Spleen (tissue), 13 donors: ENCODE measurements around the gene VPS52. TPM values are rescaled to one million over a fixed set of nuclear protein-coding genes. Genes with fewer than 3 reads are reported as not detected.

Source experiments
- DNase-seq: peaks from one replicate; pipeline ENCODE4 v3.0.0-alpha.2; 2020
- H3K27ac ChIP-seq, 8 donors: fragments of 200-600 bp; sonication (generic) in 7 of 8; 1 replicate in 4 of 8; 2 replicates in 4 of 8; pipeline versions ENCODE4 v1.5.0 to v1.8.0; 2016 to 2021; ENCODE audit warnings: inconsistent platforms in 4 of 8, mild to moderate bottlenecking in 4 of 8, moderate library complexity in 1 of 8
- H3K27me3 ChIP-seq, 7 donors: fragments of 200-600 bp; sonication (generic) in 6 of 7; replicated peaks in 1 of 7; 1 replicate in 4 of 7; 2 replicates in 3 of 7; pipeline versions ENCODE4 v1.5.0 to v1.8.0; 2016 to 2021; ENCODE audit warnings: inconsistent platforms in 3 of 7, mild to moderate bottlenecking in 1 of 7
- H3K36me3 ChIP-seq, 6 donors: fragments of 200-600 bp; sonication (generic) in 5 of 6; 1 replicate in 4 of 6; 2 replicates in 2 of 6; pipeline versions ENCODE4 v1.5.0 to v1.8.0; 2016 to 2021; ENCODE audit warnings: inconsistent platforms in 2 of 6
- H3K4me1 ChIP-seq, 6 donors: fragments of 200-600 bp; sonication (generic) in 5 of 6; 1 replicate in 3 of 6; 2 replicates in 3 of 6; pipeline versions ENCODE4 v1.5.0 to v1.8.0; 2016 to 2021; ENCODE audit warnings: inconsistent platforms in 3 of 6
- H3K4me3 ChIP-seq, 8 donors: fragments of 200-600 bp; sonication (generic) in 7 of 8; 1 replicate in 4 of 8; 2 replicates in 4 of 8; pipeline versions ENCODE4 v1.5.0 to v1.8.0; 2016 to 2021; ENCODE audit warnings: inconsistent platforms in 4 of 8, mild to moderate bottlenecking in 4 of 8, moderate library complexity in 2 of 8
- H3K9me3 ChIP-seq, 8 donors: fragments of 200-600 bp; sonication (generic) in 7 of 8; 1 replicate in 4 of 8; 2 replicates in 4 of 8; pipeline versions ENCODE4 v1.5.0 to v1.8.0; 2016 to 2021; ENCODE audit warnings: inconsistent platforms in 4 of 8
- CTCF ChIP-seq, 11 experiments: fragments of 200-600 bp in 7 of 11; fragments of 450-650 bp in 4 of 11; sonication (generic) in 4 of 11; IDR thresholded peaks in 8 of 11; conservative IDR thresholded peaks in 3 of 11; 1 replicate in 7 of 11; 2 replicates in 4 of 11; pipeline versions ENCODE4 v1.4.0 to v1.8.0; 2016 to 2021; ENCODE audit warnings: antibody characterized with exemption in 11 of 11, inconsistent platforms in 4 of 11, mild to moderate bottlenecking in 1 of 11
- POLR2A ChIP-seq, 3 donors: fragments of 450-650 bp; IDR thresholded peaks; one replicate each; pipeline ENCODE4 v1.5.1; 2017; ENCODE audit warnings: antibody characterized with exemption in 3 of 3, mild to moderate bottlenecking in 1 of 3
- POLR2AphosphoS5 ChIP-seq, 3 donors: sonication (generic); formaldehyde crosslinking; IDR thresholded peaks; one replicate each; pipeline ENCODE4 v1.5.1; 2017; ENCODE audit warnings: antibody characterized with exemption in 3 of 3
- WGBS, 5 donors: extraction: QIAGEN DNeasy Blood & Tissue Kit in 3 of 5; methylation state at CpG; one replicate each; pipeline versions ENCODE4 v1.1.5 to v1.1.7; 2013 to 2018; 5-methylcytosine and 5-hydroxymethylcytosine counted together
- intact Hi-C: fragments of 100-400 bp; cut with DNase I; formaldehyde crosslinking; loops from one replicate; pipeline ENCODE4 v1.15.0; 2023; ENCODE audit warnings: low total_unique reads
- long read RNA-seq, 2 donors: transcript quantifications; one replicate each; lab custom pipeline, GENCODE V29; 2026
- polyA plus RNA-seq, 3 donors: library from polyadenylated mRNA; stranded (reverse); fragments of 200-250 nt; gene quantifications; one replicate each; pipeline ENCODE4 v1.2.1, GENCODE V29; 2013
- total RNA-seq, 7 donors: library from RNA; depleted of rRNA in 3 of 7; stranded (reverse); fragments of >200 nt in 3 of 7; fragmentation: NEBNext Ultra II Directional in 4 of 7; extraction: Animal tissue kit (Norgen Biotek cat#: 25700) in 4 of 7; gene quantifications; one replicate each; pipeline versions ENCODE4 v1.1.0 to v1.2.1, GENCODE V29; 2016 to 2021
- donor health status: healthy with polysubstance abuse.
- donor health status: DM: no; HTN: no; CAD: no; lungs with moderate emphysema.
- donor health status: DM: no; HTN: no; CAD: no.
- donor health status: Bipolar disorder and iron deficiency.
- donor health status: healthy.
- donor health status: DM: no; HTN: no; CAD: no.
- donor health status: DM: yes; HTN: yes; CAD: no.

The VPS52 gene
- total RNA-seq (10 to 100 TPM; 51.0 to 87.7 (median 59.1) TPM), polyA plus RNA-seq (10 to 100 TPM; 31.7 to 51.0 (median 48.5) TPM)
- long read RNA-seq, donor 1, transcript VPS52-222 (4 exons, 743 nt) = major isoform, 12 of 16 reads
- long read RNA-seq, donor 1, partial matches to known transcripts = 0 of 16 reads
- long read RNA-seq, donor 1, other reads (novel, unspliced or antisense) = 0 of 16 reads
- long read RNA-seq, donor 2, transcript VPS52-212 (20 exons, 2,960 nt) = major isoform, 8 of 12 reads
- long read RNA-seq, donor 2, partial matches to known transcripts = 0 of 12 reads
- long read RNA-seq, donor 2, other reads (novel, unspliced or antisense) = 0 of 12 reads

GRCh38 chr6:33271468-33272274 lies at the start of gene VPS52, which contains the start of gene RPS18:
VPS52 (minus strand) TSS chr6:33271876; CDS start chr6:33271675, 201 bp downstream.
RPS18 (plus strand) TSS chr6:33272075; CDS start chr6:33272120, 45 bp downstream.
- Histone ChIP-seq H3K27ac (peak within 1 kb of the TSS; percentile 91 to 99 (median 96)), H3K36me3 (peaks cover 6 to 71% (median 57%) of the 10 kb centered on the region in 6 donors), H3K27me3 (no peaks in the 10 kb centered on the region), H3K4me3 (peak within 1 kb of the TSS; percentile 63 to 94 (median 80)), H3K4me1 (peaks cover 50 to 78% (median 66%) of the 10 kb centered on the region in 6 donors), H3K9me3 (no peaks in the 10 kb centered on the region)
- 0% methylated on average over 33 to 48 of the region's 48 CpGs for WGBS, 5 donors
- TF ChIP-seq CTCF (IDR thresholded peaks at IDR 0.05 in 8 of 11, conservative IDR thresholded peaks at IDR 0.05 in 3 of 11) (peak in 4 of 11 experiments; percentile 4 to 31 (median 18)), POLR2A (IDR thresholded peaks at IDR 0.05) (peak; percentile 5 to 93 (median 92)), POLR2AphosphoS5 (IDR thresholded peaks at IDR 0.05) (peak; percentile 98 to 100 (median 99))
- peak; percentile 94 for DNase-seq
- intact Hi-C loops = no loop called here

DNA sequence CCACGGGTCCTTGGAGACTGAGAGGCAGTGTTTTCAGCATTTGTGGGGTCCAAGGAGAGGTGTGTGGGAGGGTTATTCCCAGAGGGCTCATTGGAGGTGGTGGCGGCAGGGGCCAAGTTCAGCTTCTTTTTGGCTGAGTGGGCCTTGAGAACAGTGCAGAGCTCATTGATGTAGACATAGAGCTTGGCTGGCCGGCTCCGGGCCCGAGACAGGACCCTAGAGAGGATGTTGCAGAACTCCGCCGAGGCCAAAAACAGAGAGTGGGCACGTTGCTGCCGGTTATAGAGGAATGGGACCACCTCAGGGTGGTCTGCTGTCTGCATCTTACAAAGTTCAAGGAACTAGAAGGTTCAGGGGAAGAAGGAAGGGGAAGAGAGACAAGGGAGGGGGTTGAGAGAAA lies 49.6 kb upstream of the VPS52 start:
- peak overlapping the region in 5 of 8 donors; percentile 85 to 100 (median 96) for H3K27ac ChIP-seq
- intact Hi-C loops = no loop called here

DNA sequence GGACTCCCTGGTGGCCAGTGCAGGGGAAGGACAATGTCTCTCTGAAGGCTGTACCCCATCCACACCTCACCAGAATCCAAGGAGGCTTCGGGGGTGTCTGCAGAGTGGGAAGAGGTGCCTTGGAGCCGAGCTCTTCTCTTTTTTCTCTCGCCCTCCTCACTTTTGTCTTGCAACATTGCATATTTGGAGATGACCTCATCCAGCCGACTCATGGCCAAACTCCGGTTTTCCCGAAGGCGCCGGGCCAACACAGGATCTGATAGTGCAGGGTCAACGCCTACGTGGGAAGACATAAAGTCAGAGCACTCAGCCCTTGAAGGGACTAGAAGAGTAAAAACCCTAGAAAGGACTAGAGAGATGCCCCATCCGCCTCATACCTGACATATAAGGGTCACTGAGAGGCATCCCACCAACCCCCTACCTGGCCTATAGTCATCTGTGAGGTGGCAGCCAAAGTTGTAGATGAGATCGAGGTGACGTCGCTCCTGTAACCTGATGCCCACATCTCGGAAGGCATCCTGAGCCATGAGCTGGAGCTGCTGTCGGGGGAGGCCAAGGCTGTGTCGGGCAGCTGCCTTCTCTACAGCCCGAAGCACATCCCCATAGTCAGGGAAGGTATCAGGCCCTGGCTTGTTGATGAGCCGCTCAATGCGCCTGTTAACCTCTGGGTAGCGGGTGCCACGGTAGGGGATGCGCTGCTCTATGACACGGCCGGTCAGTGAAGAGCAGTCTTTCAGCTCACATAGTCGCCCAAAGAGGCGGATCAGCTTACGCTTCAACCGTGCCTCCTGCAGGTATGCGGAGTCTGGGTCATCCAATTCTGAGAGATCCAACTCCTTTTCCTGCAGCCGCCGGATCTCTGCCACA lies 48.9 kb upstream of the VPS52 start:
- peaks cover 2 to 47% (median 29%) of the 10 kb centered on the region in 6 donors for H3K36me3 ChIP-seq
- H3K4me3 ChIP-seq = peak overlapping the region in 3 of 8 donors; percentile 76 to 93 (median 77)
- intact Hi-C loops = no loop called here
- H3K27me3 ChIP-seq = no peaks in the 10 kb centered on the region
- 75 to 89% (median 83%) methylated on average over 26 to 32 of the region's 32 CpGs for WGBS, 5 donors
- H3K27ac ChIP-seq = peak overlapping the region in 7 of 8 donors; percentile 1 to 100 (median 46)
- H3K4me1 ChIP-seq = peaks cover 47 to 88% (median 78%) of the 10 kb centered on the region in 6 donors
- H3K9me3 ChIP-seq = no peaks in the 10 kb centered on the region
- DNase-seq = peak; percentile 77
- TF ChIP-seq CTCF (IDR thresholded peaks at IDR 0.05 in 8 of 11, conservative IDR thresholded peaks at IDR 0.05 in 3 of 11) (no peak), POLR2AphosphoS5 (IDR thresholded peaks at IDR 0.05) (no peak), POLR2A (IDR thresholded peaks at IDR 0.05) (no peak)

More for the DNA sequence above, 49.6 kb upstream of the VPS52 start:
- Histone ChIP-seq H3K4me1 (peaks cover 46 to 86% (median 71%) of the 10 kb centered on the region in 6 donors), H3K9me3 (no peaks in the 10 kb centered on the region), H3K27me3 (no peaks in the 10 kb centered on the region), H3K4me3 (peak overlapping the region in 7 of 8 donors; percentile 49 to 93 (median 76)), H3K36me3 (peaks cover 2 to 40% (median 29%) of the 10 kb centered on the region in 6 donors)
- DNase-seq = peak; percentile 78
- WGBS, 5 donors = 73 to 82% (median 81%) methylated on average over 9 of the region's 9 CpGs
- TF ChIP-seq POLR2AphosphoS5 (IDR thresholded peaks at IDR 0.05) (no peak), CTCF (IDR thresholded peaks at IDR 0.05 in 8 of 11, conservative IDR thresholded peaks at IDR 0.05 in 3 of 11) (no peak)
